GM21825 (cell line): Measurements from ENCODE around the gene U2AF2.

Experiments
- ATAC-seq: cut with Tn5 transposase; IDR thresholded peaks from one replicate; pipeline ENCODE4 v1.9.1; 2021; ENCODE audit warnings: mild to moderate bottlenecking, moderate library complexity; ENCODE audit not compliant: unreplicated experiment

U2AF2 gene

GRCh38 chr19:55687281-55688201, 32.7 kb downstream of the U2AF2 start:
- no peak for ATAC-seq

- ATAC-seq = no peak
These were observed 33.8 kb downstream of the U2AF2 start for GRCh38 chr19:55688422-55689218.

- ATAC-seq = no peak
These were observed 34.7 kb downstream of the U2AF2 start for GRCh38 chr19:55689411-55690108.

GRCh38 chr19:55690109-55690768, 35.4 kb downstream of the U2AF2 start:
- ATAC-seq = no peak

- ATAC-seq = no peak
These were observed 36.1 kb downstream of the U2AF2 start for GRCh38 chr19:55690769-55691545.

- ATAC-seq = no peak
These were observed 37.0 kb downstream of the U2AF2 start for GRCh38 chr19:55691561-55692481.

GRCh38 chr19:55692681-55693081, 37.8 kb downstream of the U2AF2 start:
- no peak for ATAC-seq

GRCh38 chr19:55693336-55693974, 38.6 kb downstream of the U2AF2 start:
- no peak for ATAC-seq

GRCh38 chr19:55694241-55694655, 39.4 kb downstream of the U2AF2 start:
- no peak for ATAC-seq

- ATAC-seq = no peak
These were observed 40.0 kb downstream of the U2AF2 start for GRCh38 chr19:55694656-55695491.

GRCh38 chr19:55695511-55696290, 40.9 kb downstream of the U2AF2 start:
- no peak for ATAC-seq

- no peak for ATAC-seq
These were observed 41.6 kb downstream of the U2AF2 start for GRCh38 chr19:55696301-55697068.

- ATAC-seq = no peak
These were observed 42.2 kb downstream of the U2AF2 start for GRCh38 chr19:55697069-55697440.

- ATAC-seq = no peak
These were observed 42.9 kb downstream of the U2AF2 start for GRCh38 chr19:55697698-55698097.

GRCh38 chr19:55698256-55698655, 43.4 kb downstream of the U2AF2 start:
- ATAC-seq = no peak

- ATAC-seq = no peak
These were observed 44.4 kb downstream of the U2AF2 start for GRCh38 chr19:55699221-55699620.
